HG03159 (cell line): Measurements from ENCODE around the gene TMEM125.

ENCODE experiments used
- ATAC-seq: cut with Tn5 transposase; IDR thresholded peaks from one replicate; pipeline ENCODE4 v1.9.1; 2021; ENCODE audit warnings: mild to moderate bottlenecking, moderate library complexity; ENCODE audit not compliant: unreplicated experiment

Gene TMEM125

DNA sequence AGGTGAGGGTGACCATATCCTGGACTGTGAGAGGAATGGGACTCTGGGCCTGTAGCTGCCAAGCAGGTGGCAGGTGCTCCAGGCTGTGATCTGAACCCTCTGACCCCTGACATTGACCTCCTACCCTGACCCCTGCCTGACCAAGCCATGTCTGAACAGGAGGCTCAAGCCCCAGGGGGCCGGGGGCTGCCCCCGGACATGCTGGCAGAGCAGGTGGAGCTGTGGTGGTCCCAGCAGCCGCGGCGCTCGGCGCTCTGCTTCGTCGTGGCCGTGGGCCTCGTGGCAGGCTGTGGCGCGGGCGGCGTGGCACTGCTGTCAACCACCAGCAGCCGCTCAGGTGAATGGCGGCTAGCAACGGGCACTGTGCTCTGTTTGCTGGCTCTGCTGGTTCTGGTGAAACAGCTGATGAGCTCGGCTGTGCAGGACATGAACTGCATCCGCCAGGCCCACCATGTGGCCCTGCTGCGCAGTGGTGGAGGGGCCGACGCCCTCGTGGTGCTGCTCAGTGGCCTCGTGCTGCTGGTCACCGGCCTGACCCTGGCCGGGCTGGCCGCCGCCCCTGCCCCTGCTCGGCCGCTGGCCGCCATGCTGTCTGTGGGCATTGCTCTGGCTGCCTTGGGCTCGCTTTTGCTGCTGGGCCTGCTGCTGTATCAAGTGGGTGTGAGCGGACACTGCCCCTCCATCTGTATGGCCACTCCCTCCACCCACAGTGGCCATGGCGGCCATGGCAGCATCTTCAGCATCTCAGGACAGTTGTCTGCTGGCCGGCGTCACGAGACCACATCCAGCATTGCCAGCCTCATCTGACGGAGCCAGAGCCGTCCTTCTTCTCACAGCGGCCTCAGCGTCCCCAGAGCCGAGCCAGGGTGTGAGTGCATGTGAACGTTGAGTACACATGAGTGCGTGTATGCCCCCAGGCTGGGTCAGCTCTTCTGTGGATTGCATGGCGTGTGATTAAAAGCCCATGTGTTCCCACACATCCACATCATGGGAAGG is 3.1 kb downstream of the TMEM125 start:
- no peak for ATAC-seq

GRCh38 chr1:43273708-43274107 is 3.9 kb downstream of the TMEM125 start:
- ATAC-seq, result no peak

- no peak for ATAC-seq
These were observed 4.5 kb downstream of the TMEM125 start for GRCh38 chr1:43274125-43274803.

- no peak for ATAC-seq
These were observed 5.0 kb downstream of the TMEM125 start for GRCh38 chr1:43274804-43275180.

GRCh38 chr1:43275826-43276620 is 6.2 kb downstream of the TMEM125 start:
- ATAC-seq, result no peak

GRCh38 chr1:43276673-43277072 is 6.9 kb downstream of the TMEM125 start:
- ATAC-seq, result no peak

GRCh38 chr1:43277116-43277876 is 7.5 kb downstream of the TMEM125 start:
- no peak for ATAC-seq

GRCh38 chr1:43279161-43279560 is 9.4 kb downstream of the TMEM125 start:
- no peak for ATAC-seq

- no peak for ATAC-seq
These were observed 9.9 kb downstream of the TMEM125 start for GRCh38 chr1:43279666-43280065.

DNA sequence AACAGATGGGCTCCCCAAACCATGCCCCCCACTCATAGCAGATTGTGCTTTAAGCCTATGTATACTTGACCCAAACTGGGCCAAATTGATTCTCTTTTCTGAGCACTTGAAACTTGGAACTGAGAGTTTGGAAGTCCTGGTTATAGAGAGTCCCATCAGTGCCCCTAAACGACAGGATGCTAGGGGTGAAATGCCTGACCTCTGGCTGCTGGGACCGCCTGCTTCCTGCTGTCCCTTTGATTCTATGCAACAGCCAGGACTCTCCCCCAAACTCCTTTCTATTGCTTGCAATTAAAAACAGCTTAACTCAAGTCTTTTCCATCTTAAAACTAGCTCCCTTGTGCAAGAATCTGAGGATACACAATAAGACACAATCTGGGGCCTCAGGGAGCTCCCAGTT is 10.9 kb downstream of the TMEM125 start:
- no peak for ATAC-seq

DNA sequence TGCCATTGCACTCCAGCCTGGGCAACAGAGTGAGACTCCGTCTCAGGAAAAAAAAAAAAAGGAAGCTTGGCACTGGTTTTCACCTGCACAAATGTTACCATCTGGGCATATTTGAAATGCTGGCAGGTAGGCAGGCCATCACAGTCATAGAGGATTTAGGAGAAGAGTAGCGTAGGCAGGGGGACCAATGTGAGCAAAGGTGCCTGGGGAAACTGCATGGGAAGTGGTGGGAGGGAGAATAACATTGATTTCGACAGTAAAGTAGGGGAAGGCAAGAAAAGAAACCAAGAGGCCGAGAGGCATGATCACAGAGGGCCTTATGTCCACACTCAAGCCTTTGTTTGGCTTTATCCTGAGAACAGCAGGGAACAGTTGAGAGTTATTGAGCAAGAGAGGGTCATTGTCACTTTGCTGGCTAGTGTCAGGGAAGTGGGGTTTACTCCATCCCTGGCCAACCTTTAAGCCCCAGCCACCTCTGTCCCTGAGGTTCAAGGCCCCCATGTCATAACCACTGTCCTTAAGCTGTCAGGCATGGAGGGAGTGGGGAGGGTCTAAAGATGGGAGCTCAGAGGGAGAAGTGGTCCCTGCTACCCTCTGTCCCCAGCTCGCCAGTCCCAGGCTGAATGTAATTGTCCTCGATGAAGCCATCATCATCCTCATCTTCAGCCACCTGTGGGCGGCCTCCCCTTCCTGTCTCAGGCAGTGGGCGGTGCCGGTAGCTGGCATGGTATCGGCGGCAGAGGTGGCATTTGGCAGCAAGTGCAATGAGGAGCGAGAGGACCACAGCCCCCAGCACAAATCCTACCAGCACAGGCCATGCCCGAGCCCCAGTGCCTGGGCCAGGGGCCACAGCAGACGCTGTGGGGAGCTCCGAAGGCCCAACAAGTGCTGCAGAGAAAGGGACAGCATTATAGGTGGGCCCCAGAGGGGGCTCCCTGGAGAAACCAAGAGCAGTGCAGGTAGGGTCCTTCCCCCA is 12.7 kb downstream of the TMEM125 start:
- no peak for ATAC-seq

- ATAC-seq, result no peak
These were observed 14.3 kb downstream of the TMEM125 start for GRCh38 chr1:43284065-43284464.

DNA sequence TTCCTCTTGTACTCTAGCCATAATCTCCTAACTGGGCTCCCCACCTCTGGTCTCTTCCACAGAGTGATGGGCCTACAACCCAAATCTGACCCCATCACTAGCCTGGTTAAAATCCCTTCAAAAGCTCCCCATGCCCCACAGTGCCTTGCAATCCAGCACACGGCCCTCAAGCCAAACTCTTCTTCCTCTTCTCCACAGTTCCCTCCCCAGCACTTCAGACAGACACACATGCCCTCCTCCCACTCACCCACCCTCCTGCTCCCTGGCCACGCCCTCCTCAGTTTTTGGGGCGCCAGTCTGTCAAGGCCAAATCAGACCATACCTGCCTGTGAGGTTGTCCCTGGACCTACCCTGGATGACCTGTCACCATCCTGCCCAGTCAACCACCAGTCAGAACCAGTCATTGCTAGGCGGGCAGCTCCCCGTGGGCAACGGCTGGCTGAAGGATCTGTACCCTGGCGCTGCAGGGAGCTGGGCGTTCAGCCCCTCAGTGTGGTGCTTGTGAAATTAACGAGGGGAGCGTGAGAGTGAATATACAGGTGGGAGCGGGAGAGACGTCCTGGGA is 14.8 kb downstream of the TMEM125 start:
- ATAC-seq, result no peak

DNA sequence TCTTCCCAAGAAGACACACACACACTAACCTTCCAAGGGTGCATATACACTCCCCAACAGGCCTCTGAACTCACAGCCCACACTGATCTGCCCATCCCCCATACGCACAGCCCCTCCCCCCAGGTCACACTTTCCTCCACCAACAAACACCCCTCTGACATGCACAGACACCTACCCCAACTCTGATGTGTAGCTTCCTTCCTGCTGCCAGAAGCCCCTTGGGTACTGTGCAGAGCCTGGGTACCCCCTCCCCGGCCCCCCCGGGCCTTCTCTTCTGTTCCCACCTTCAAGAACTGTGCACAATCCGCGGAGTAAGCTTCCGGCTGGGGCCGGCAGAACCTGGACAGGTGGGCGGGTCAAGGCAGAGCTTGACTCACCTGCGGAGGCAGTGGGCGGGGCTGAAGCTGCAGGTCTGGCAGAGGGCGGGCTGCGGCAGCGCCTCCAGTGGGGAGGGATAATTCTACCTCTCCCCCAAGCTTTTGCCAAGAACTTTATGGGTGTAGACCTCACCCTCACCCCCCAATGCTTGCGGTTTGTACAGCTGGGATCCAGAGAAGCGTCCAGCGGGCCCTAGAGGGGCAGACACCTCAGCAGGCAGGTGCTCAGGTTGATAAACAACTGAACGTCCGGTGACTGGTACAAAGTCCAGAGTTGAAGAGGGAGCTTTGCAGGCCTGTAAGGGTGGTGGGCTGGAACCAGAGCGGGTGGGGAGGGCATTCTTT is 15.6 kb downstream of the TMEM125 start, which contains the start of gene C1orf210:
Gene C1orf210 (minus strand): TSS at position 313 of the 722 bp plus-strand sequence. CDS start 2,311 bp downstream, outside the sequence.
- ATAC-seq, result no peak

GRCh38 chr1:43286115-43286514 is 16.3 kb downstream of the TMEM125 start:
- ATAC-seq, result no peak

DNA sequence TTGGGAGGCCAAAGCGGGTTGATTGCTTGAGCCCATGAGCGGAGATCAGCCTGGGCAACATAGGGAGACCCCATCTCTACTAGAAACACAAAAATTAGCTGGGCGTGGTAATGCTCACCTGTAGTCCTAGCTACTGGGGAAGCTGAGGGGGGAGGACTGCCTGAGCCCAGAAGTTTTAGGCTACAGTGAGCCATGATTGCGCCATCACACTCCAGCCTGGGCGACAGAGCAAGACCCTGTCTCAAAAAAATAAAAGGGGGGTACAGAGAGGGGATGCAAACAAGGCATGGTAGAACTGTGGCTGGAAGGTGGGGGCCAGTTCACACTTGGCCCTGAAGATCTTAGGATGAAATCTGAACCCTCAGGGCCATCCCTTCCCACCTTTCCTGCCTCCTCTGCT is 16.8 kb downstream of the TMEM125 start:
- no peak for ATAC-seq

DNA sequence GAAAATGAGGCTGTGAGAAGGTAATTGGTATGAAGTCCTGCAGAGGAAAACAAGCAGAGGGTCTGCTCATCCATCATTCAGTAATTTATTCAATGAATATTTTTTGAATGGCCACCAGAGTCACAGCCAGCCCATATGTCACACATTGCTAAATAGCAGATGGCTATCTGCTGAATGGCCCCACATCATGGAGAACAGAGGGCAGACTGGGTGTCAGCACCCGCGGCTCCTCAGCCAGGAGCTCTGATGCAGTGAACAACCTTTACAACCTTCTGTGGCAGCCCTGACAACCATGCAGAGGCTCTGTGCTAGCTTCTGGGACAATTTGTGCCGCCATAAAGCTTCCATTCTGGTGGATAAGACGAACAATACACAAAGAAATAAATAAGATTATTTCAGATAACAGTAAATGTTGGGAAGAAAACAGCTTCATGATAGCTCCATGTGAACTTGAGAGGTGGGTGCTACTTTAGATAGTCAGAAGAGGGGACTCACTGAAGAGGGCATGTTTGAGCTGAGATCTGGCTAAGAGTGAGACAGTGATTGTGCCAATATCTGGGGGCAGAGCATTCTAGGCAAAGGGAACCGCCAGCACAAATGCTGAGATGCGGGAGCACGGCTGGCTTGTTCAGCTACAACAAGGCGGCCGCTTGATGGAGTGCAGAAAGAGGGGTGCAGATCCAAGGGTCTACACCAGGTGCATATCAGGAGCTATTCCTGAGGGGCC is 18.4 kb downstream of the TMEM125 start:
- ATAC-seq, result no peak
